Measurements from ENCODE around the gene RBM10. TPM values are rescaled to one million over a fixed set of nuclear protein-coding genes. Genes with fewer than 3 reads are reported as not detected.

Gene RBM10
- total and polyA plus RNA-seq, 9 of the 15 experiments (the other 6 are each of a cell fraction or from before 2014, with no cell fraction given), result 1.1 to 61.7 (median 31.5) TPM

GRCh38 chrX:47233333-47234113, 88.5 kb downstream of the RBM10 start (continued):
- TF ChIP-seq RBFOX2 (IDR thresholded peaks at IDR 0.05; ENCODE audit: low read depth, low read length) (peak; percentile 75), STAT5A (IDR thresholded peaks at IDR 0.05; ENCODE audit: borderline replicate concordance, low read length) (no peak), SIN3A (IDR thresholded peaks at IDR 0.05; ENCODE audit: borderline replicate concordance in 2 of 2, control insufficient read depth in 1 of 2, low read depth in 2 of 2, low read length in 2 of 2) (no peak), UBTF (IDR thresholded peaks at IDR 0.05; ENCODE audit: borderline replicate concordance in 1 of 2, low read depth in 2 of 2, low read length in 2 of 2) (no peak), CHD4 (IDR thresholded peaks at IDR 0.05; ENCODE audit: insufficient read depth, insufficient replicate concordance, low read depth, low read length, poor library complexity, severe bottlenecking) (no peak), NFE2L1 (tag; IDR thresholded peaks at IDR 0.05; ENCODE audit: borderline replicate concordance, low read depth) (no peak), OTX1 (CRISPR knock-in tag; IDR thresholded peaks at IDR 0.05) (no peak), NFRKB (IDR thresholded peaks at IDR 0.05; ENCODE audit: low read depth) (peak; percentile 76; the same call in 1 of the 2 replicates), TBP (optimal IDR thresholded peaks at IDR 0.05; ENCODE audit: low read depth, low read length) (peak; percentile 56), LCOR (CRISPR knock-in tag; IDR thresholded peaks at IDR 0.05) (peak; percentile 91), CREM (IDR thresholded peaks at IDR 0.05; ENCODE audit: low read depth) (peak; percentile 92), MEIS2 (IDR thresholded peaks at IDR 0.05; ENCODE audit: partially characterized antibody) (peak; percentile 40), ZNF766 (CRISPR knock-in tag; conservative IDR thresholded peaks at IDR 0.05) (no peak)
- TF ChIP-seq, protein P1, sequence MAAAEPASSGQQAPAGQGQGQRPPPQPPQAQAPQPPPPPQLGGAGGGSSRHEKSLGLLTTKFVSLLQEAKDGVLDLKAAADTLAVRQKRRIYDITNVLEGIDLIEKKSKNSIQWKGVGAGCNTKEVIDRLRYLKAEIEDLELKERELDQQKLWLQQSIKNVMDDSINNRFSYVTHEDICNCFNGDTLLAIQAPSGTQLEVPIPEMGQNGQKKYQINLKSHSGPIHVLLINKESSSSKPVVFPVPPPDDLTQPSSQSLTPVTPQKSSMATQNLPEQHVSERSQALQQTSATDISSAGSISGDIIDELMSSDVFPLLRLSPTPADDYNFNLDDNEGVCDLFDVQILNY (CRISPR knock-in tag; IDR thresholded peaks at IDR 0.05), result no peak
- TF ChIP-seq, protein P2, sequence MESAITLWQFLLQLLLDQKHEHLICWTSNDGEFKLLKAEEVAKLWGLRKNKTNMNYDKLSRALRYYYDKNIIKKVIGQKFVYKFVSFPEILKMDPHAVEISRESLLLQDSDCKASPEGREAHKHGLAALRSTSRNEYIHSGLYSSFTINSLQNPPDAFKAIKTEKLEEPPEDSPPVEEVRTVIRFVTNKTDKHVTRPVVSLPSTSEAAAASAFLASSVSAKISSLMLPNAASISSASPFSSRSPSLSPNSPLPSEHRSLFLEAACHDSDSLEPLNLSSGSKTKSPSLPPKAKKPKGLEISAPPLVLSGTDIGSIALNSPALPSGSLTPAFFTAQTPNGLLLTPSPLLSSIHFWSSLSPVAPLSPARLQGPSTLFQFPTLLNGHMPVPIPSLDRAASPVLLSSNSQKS (CRISPR knock-in tag; IDR thresholded peaks at IDR 0.05), result no peak
- TF ChIP-seq, protein P3, sequence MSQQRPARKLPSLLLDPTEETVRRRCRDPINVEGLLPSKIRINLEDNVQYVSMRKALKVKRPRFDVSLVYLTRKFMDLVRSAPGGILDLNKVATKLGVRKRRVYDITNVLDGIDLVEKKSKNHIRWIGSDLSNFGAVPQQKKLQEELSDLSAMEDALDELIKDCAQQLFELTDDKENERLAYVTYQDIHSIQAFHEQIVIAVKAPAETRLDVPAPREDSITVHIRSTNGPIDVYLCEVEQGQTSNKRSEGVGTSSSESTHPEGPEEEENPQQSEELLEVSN (IDR thresholded peaks at IDR 0.05; ENCODE audit: borderline replicate concordance in 1 of 2, extremely low read depth in 1 of 2, insufficient read depth in 1 of 2, insufficient read length in 1 of 2, low read depth in 1 of 2, low read length in 1 of 2, poor library complexity in 1 of 2, severe bottlenecking in 1 of 2), result peak in 1 of 2 experiments; percentile 13
